PC-9 (cell line): ENCODE measurements around the gene SERPINE2.

Experiments used
- EZH2 ChIP-seq: fragments of 200-600 bp; sonication (generic); IDR thresholded peaks from 2 replicates; pipeline ENCODE4 v1.8.0; 2017; ENCODE audit warnings: antibody characterized with exemption, low read depth
- TF ChIP-seq, protein P1 (sequence below): fragments of 200-600 bp; sonication (generic); conservative IDR thresholded peaks from 2 replicates; pipeline ENCODE4 v1.6.1; 2017; ENCODE audit warnings: mixed run types, antibody characterized with exemption, mild to moderate bottlenecking, moderate library complexity

- TF ChIP-seq, protein P1, sequence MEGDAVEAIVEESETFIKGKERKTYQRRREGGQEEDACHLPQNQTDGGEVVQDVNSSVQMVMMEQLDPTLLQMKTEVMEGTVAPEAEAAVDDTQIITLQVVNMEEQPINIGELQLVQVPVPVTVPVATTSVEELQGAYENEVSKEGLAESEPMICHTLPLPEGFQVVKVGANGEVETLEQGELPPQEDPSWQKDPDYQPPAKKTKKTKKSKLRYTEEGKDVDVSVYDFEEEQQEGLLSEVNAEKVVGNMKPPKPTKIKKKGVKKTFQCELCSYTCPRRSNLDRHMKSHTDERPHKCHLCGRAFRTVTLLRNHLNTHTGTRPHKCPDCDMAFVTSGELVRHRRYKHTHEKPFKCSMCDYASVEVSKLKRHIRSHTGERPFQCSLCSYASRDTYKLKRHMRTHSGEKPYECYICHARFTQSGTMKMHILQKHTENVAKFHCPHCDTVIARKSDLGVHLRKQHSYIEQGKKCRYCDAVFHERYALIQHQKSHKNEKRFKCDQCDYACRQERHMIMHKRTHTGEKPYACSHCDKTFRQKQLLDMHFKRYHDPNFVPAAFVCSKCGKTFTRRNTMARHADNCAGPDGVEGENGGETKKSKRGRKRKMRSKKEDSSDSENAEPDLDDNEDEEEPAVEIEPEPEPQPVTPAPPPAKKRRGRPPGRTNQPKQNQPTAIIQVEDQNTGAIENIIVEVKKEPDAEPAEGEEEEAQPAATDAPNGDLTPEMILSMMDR = no peak
- TF ChIP-seq EZH2 = no peak
Measured at GRCh38 chr2:224084266-224084892, 45.3 kb upstream of the SERPINE2 start.
